GM23338 (cell line): ENCODE results near the gene ATP8B4. TPM values are rescaled to one million over a fixed set of nuclear protein-coding genes. Genes with fewer than 3 reads are reported as not detected.

Experiments
- ATAC-seq: fragments of 200-7000 bp; cut with Tn5 transposase; 3 replicates; pipeline ENCODE4 v1.9.1; 2020
- DNase-seq: peaks from one replicate; pipeline ENCODE4 v3.0.0-alpha.2; 2015; ENCODE audit warnings: low spot score
- H2AFZ ChIP-seq: fragments of 200-600 bp; sonication (generic); 2 replicates; pipeline ENCODE4 v1.8.0; 2016; ENCODE audit warnings: antibody characterized with exemption, mild to moderate bottlenecking, moderate library complexity
- H3F3A ChIP-seq: fragments of 200-600 bp; sonication (generic); replicated peaks from 2 replicates; pipeline ENCODE4 v1.8.0; 2017; ENCODE audit warnings: antibody characterized with exemption, mixed run types, low read depth
- H3K27ac ChIP-seq: fragments of 200-600 bp; sonication (generic); 2 replicates; pipeline ENCODE4 v1.6.1; 2016; ENCODE audit warnings: low read depth
- H3K27me3 ChIP-seq: fragments of 200-600 bp; sonication (generic); 2 replicates; pipeline ENCODE4 v1.8.0; 2016; ENCODE audit warnings: mild to moderate bottlenecking, mixed run types, moderate library complexity; ENCODE audit not compliant: insufficient read depth
- H3K36me3 ChIP-seq: fragments of 200-600 bp; sonication (generic); 2 replicates; pipeline ENCODE4 v1.8.0; 2016; ENCODE audit warnings: mild to moderate bottlenecking; ENCODE audit not compliant: insufficient read depth
- H3K4me1 ChIP-seq: fragments of 200-600 bp; sonication (generic); 2 replicates; pipeline ENCODE4 v1.8.0; 2016; ENCODE audit warnings: mild to moderate bottlenecking, moderate library complexity; ENCODE audit not compliant: insufficient read depth
- H3K4me2 ChIP-seq: fragments of 200-600 bp; sonication (generic); 2 replicates; pipeline ENCODE4 v1.7.1; 2017; ENCODE audit warnings: mixed run types
- H3K4me3 ChIP-seq: fragments of 200-600 bp; sonication (generic); 2 replicates; pipeline ENCODE4 v1.6.1; 2016; ENCODE audit warnings: mixed run types
- H3K79me2 ChIP-seq: fragments of 200-600 bp; sonication (generic); replicated peaks from 2 replicates; pipeline ENCODE4 v1.8.0; 2017; ENCODE audit warnings: mild to moderate bottlenecking; ENCODE audit not compliant: insufficient read depth
- H3K9me2 ChIP-seq: fragments of 200-600 bp; sonication (generic); 2 replicates; pipeline ENCODE4 v1.8.0; 2017; ENCODE audit not compliant: insufficient read depth
- H4K20me1 ChIP-seq: fragments of 200-600 bp; sonication (generic); replicated peaks from 2 replicates; pipeline ENCODE4 v1.8.0; 2017; ENCODE audit warnings: mild to moderate bottlenecking; ENCODE audit not compliant: insufficient read depth
- H3K27ac Mint-ChIP-seq: 2 replicates; pipeline ENCODE4 v1.8.0; 2020; ENCODE audit warnings: inconsistent platforms, mild to moderate bottlenecking, moderate library complexity, mixed read lengths
- H3K27me3 Mint-ChIP-seq: 3 replicates; pipeline ENCODE4 v1.8.0; 2022; ENCODE audit warnings: low read depth, mild to moderate bottlenecking, moderate library complexity, mixed read lengths, inconsistent platforms; ENCODE audit not compliant: insufficient read depth, poor library complexity
- H3K36me3 Mint-ChIP-seq: 3 replicates; pipeline ENCODE4 v1.8.0; 2021; ENCODE audit warnings: low read depth, mild to moderate bottlenecking, inconsistent platforms, moderate library complexity, mixed read lengths
- H3K4me1 Mint-ChIP-seq: 3 replicates; pipeline ENCODE4 v1.8.0; 2020; ENCODE audit warnings: mild to moderate bottlenecking, inconsistent platforms, mixed read lengths
- H3K4me3 Mint-ChIP-seq: 3 replicates; pipeline ENCODE4 v1.8.0; 2021; ENCODE audit warnings: moderate library complexity, mild to moderate bottlenecking, inconsistent platforms, mixed read lengths
- H3K9me3 Mint-ChIP-seq: 3 replicates; pipeline ENCODE4 v1.8.0; 2020; ENCODE audit warnings: moderate library complexity, mild to moderate bottlenecking, inconsistent platforms, mixed read lengths
- CREB1 ChIP-seq: fragments of 250-450 bp; sonication (Bioruptor Pico); IDR thresholded peaks from 2 replicates; pipeline ENCODE4 v1.5.0; 2020; ENCODE audit warnings: low read depth, mild to moderate bottlenecking, moderate library complexity
- CTCF ChIP-seq, 2 experiments: fragments of 200-600 bp in 1 of 2; sonication (generic) in 1 of 2; conservative IDR thresholded peaks; 2 replicates each; pipeline versions ENCODE4 v1.5.1 to v1.6.1; 2016 to 2017; ENCODE audit warnings: antibody characterized with exemption in 2 of 2, low read depth in 2 of 2, mild to moderate bottlenecking in 2 of 2, moderate library complexity in 1 of 2
- ETS1 ChIP-seq: IDR thresholded peaks from 2 replicates; pipeline ENCODE4 v1.6.1; 2016; ENCODE audit warnings: antibody characterized with exemption
- JUNB ChIP-seq: IDR thresholded peaks from one replicate; pipeline ENCODE4 v1.6.1; 2016; ENCODE audit warnings: antibody characterized with exemption; ENCODE audit not compliant: unreplicated experiment
- NANOG ChIP-seq: IDR thresholded peaks from 2 replicates; pipeline ENCODE4 v1.6.1; 2016; ENCODE audit warnings: antibody characterized with exemption, borderline replicate concordance
- POLR2AphosphoS5 ChIP-seq: IDR thresholded peaks from 2 replicates; pipeline ENCODE4 v1.6.1; 2016; ENCODE audit warnings: antibody characterized with exemption, low read depth
- REST ChIP-seq: IDR thresholded peaks from one replicate; pipeline ENCODE4 v1.6.1; 2018; ENCODE audit warnings: antibody characterized with exemption; ENCODE audit not compliant: unreplicated experiment
- STAT1 ChIP-seq: IDR thresholded peaks from one replicate; pipeline ENCODE4 v1.6.1; 2016; ENCODE audit warnings: antibody characterized with exemption; ENCODE audit not compliant: unreplicated experiment
- ZNF331 ChIP-seq: fragments of 250-450 bp; sonication (Bioruptor Pico); IDR thresholded peaks from 2 replicates; pipeline ENCODE4 v1.5.0; 2020; ENCODE audit warnings: low read depth, mild to moderate bottlenecking, moderate library complexity
- polyA plus RNA-seq: library from polyadenylated mRNA; unstranded; fragments of >200 nt; fragmentation: Nextera tagmentation; extraction: Ambion mirVana; gene quantifications from 2 replicates; pipeline ENCODE4 v1.2.1, GENCODE V29; 2016
- total RNA-seq: library from RNA; depleted of rRNA; stranded (reverse); fragments of >200 nt; shearing (Covaris generic); gene quantifications from 2 replicates; pipeline ENCODE4 v1.2.3, GENCODE V29; 2014

Gene ATP8B4
- total and polyA plus RNA-seq, 2 experiments from 2014 or later = 0.24 TPM; not detected in 1

- TF ChIP-seq ETS1 (no peak), JUNB (no peak), STAT1 (no peak), ZNF331 (no peak), CREB1 (CRISPR knock-in tag) (no peak), POLR2AphosphoS5 (no peak), REST (no peak), CTCF (conservative IDR thresholded peaks at IDR 0.05; ENCODE audit: low read depth in 2 of 2) (no peak)
Measured at GRCh38 chr15:49843725-49844124, 275.3 kb downstream of the ATP8B4 start (continued).

GRCh38 chr15:49842031-49842730 is 276.9 kb downstream of the ATP8B4 start:
- Histone ChIP-seq H3K4me3 (no peak overlapping the region), H3F3A (no peaks in the 10 kb centered on the region), H3K27ac (no peak overlapping the region), H4K20me1 (no peaks in the 10 kb centered on the region), H2AFZ (no peak overlapping the region), H3K4me2 (no peak overlapping the region), H3K4me1 (no peaks in the 10 kb centered on the region), H3K9me2 (peaks cover 5% of the 10 kb centered on the region; the same call in 1 of the 2 replicates), H3K27me3 (no peaks in the 10 kb centered on the region), H3K79me2 (no peaks in the 10 kb centered on the region), H3K36me3 (no peaks in the 10 kb centered on the region; the same call in 1 of the 2 replicates)
- Mint-ChIP-seq H3K27me3 (peaks cover 2% of the 10 kb centered on the region), H3K4me1 (no peaks in the 10 kb centered on the region), H3K27ac (no peak overlapping the region), H3K9me3 (peaks cover 44% of the 10 kb centered on the region), H3K4me3 (no peak overlapping the region), H3K36me3 (peaks cover 18% of the 10 kb centered on the region)
- DNase-seq = no peak
- no peak for TF ChIP-seq NANOG
- ATAC-seq = no peak
